Erythroblast (primary cell): ENCODE measurements around the gene RRBP1.

Source experiments
- GATA1 ChIP-seq: IDR thresholded peaks from 2 replicates; pipeline ENCODE4 v1.6.1; 2011; ENCODE audit warnings: low read depth, mild to moderate bottlenecking, control low read depth, low read length, moderate library complexity
- POLR2A ChIP-seq: IDR thresholded peaks from 2 replicates; pipeline ENCODE4 v1.6.1; 2011; ENCODE audit warnings: mild to moderate bottlenecking, low read length

DNA sequence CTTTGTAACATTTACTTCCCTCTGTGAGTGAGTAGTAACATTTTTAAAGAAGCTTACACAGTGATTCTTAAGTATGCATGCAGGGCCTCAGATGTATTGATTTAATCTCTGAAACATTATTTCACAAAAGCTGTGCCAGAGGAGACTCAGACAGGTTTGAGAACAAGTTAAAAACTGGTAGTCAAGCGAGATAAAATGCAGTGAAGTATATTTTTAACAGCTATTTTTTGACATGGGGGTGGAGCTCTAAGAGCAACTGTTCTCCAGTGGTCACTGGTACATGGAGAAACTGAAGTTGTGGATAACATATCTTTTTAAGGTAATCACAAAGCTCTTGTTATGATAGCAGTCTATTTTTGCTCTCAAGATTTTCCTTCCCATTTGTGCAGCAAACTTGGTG is 91.8 kb downstream of the RRBP1 start:
- no peak for TF ChIP-seq POLR2A
- no peak for TF ChIP-seq GATA1
